Keratinocyte (primary cell): ENCODE measurements around the gene DNAJC18.

Source experiments
- CTCF ChIP-seq, 3 experiments: IDR thresholded peaks in 1 of 3; conservative IDR thresholded peaks in 1 of 3; optimal IDR thresholded peaks in 1 of 3; 2 replicates in 2 of 3; 3 replicates in 1 of 3; pipeline versions ENCODE3 to v1.5.1; 2011; ENCODE audit warnings: low read length in 3 of 3, mild to moderate bottlenecking in 3 of 3, moderate library complexity in 2 of 3, control low read depth in 1 of 3, inconsistent platforms in 1 of 3; ENCODE audit not compliant: insufficient read depth in 2 of 3; ENCODE audit errors: extremely low read depth in 1 of 3
- EZH2 ChIP-seq: IDR thresholded peaks from one replicate; pipeline ENCODE4 v1.6.1; 2012; ENCODE audit warnings: inconsistent platforms, mild to moderate bottlenecking, low read length, moderate library complexity

DNA sequence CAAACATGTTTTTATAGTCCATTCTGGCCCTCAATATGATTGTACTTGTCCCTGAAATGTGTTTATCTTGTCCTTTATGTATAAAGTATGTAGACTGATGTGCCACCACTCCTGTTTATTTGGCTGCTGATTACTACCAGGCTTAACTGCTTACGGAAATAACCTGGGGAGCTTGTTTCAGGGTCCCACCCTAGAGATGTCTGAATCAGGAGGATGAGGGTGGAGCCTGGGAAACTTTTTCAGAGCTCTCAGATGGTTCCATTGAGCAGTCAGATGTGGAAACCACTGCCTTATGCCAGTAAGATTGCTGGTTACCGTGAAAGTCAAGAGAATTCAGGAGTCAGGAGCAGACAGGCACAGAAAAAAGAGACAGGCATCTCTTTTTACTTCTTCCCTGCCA lies 75.4 kb downstream of the DNAJC18 start:
- no peak for TF ChIP-seq CTCF (optimal IDR thresholded peaks at IDR 0.05 in 1 of 3, IDR thresholded peaks at IDR 0.05 in 1 of 3, conservative IDR thresholded peaks at IDR 0.05 in 1 of 3; ENCODE audit: extremely low read depth in 1 of 3, insufficient read depth in 2 of 3, low read length in 3 of 3)
- no peak for TF ChIP-seq EZH2
